SK-N-MC (cell line): ENCODE data around the gene GNG13.

Experiments used
- EZH2 ChIP-seq: fragments of 200-600 bp; sonication (generic); IDR thresholded peaks from one replicate; pipeline ENCODE4 v1.6.1; 2017; ENCODE audit warnings: antibody characterized with exemption
- POLR2AphosphoS5 ChIP-seq: IDR thresholded peaks from 2 replicates; pipeline ENCODE4 v1.6.1; 2012; ENCODE audit warnings: mild to moderate bottlenecking, low read depth, low read length, borderline replicate concordance

DNA sequence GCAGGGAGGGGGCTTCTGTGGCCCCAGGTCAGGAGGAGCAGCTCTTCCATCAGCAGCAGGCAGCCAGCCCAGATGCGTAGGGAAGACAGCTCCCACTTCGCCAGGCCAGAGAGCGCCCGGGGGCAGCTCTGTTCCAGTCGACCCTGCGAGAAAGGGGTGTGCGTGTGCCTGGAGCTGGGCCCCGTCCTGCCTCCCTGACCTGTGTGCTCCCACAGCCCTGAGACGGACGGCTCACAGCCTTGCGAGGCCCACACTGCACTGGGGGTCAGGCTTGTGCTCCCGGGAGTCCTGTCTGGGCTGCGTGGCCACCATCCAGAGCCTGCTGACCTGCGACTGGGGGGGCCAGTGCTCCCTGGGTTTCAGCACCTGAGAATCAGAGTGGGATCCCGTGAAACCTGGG lies 40.5 kb downstream of the GNG13 start:
- TF ChIP-seq EZH2, result no peak
- TF ChIP-seq POLR2AphosphoS5, result no peak
